Stimulated activated naive CD8-positive, alpha-beta T cell treated with anti-CD3 and anti-CD28 coated beads, Interleukin-15, Interleukin-2, amounts not matched to agents 100 U/mL and 50 U/mL, for 24 hours (primary cell): Measurements from ENCODE around the gene PLEKHG4B.
"Not testable (repeated sequence)": the region's sequence is repeated elsewhere in the genome, so short reads cannot be mapped to it uniquely, and the experiment has no call there.

Experiments used
- ATAC-seq: fragments of 150-1000 bp; cut with Tn5 transposase; one replicate; pipeline ENCODE4 v1.10.0; 2021
- DNase-seq: peaks from one replicate; pipeline ENCODE4 v3.0.0; 2021

PLEKHG4B gene

DNA sequence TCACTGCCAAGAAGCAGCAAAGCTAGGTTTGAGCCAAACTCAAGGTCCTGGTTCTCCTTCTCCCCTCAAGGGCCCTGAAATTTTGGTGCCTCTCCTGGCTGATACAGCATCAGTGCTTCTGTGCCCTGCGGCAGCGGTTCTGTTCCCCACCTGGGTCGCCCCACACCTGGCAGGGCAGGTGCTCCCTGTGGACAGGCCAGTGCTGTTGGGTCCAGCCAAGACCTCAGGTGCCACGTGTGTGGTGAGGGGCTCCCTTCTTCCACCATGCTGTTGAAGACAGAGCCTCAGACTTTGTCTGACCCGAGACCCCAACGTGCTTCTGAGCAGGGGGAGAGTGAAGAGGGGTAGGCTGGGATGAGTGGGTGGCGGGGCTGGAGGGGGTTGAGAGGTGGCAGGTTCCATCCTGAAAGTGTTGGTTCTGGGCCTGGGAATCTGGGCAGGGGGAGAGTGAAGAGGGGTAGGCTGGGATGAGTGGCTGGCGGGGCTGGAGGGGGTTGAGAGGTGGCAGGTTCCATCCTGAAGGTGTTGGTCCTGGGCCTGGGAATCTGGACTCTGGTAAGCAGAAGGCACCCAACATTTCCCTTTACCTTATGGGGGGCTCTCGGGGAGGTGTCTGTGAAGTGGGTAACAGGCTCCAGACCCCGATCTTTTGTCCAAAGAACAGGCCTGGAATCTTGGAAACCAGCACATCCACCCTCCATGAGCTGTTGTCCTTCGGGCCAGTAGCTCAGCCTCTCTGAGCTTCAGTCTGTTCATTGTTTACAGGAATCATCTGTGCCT, 2.3 kb downstream of the PLEKHG4B start:
- ATAC-seq, result no peak
- no peak for DNase-seq

DNA sequence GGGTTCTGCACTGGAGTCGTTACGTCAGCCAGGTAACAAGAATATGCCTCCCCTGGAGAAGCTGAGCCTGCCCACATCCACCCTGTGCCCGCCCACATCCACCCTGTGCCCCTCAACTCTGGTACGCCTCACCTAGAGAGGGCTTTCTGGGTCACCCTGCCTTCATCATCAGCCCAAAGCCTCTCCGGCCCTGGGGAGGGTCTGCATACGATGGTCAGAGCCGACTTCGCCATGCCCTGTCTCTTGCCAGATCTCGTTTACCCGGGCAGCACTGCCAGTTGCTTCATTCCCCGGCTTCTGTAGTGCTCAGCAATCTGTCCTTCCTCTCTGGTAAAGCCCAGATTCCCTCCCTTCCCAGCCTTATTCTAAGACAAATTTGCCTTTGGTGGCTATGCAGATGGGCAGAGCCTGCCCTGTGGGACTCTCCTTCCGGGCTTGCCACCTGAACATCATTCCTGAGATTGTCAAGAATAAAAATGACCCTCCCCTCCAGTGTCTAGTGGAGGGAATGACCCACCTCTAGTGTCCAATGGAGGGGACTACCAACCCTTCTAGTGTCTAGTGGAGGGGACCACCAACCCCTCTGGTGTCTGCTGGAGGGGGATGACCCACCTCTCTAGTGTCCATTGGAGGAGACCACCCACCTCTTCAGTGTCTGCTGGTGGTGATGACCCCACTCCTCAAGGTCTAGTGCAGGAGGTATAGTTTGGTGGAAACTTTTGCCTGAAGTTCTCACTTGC, 3.4 kb downstream of the PLEKHG4B start:
- ATAC-seq, result no peak
- DNase-seq, result no peak

DNA sequence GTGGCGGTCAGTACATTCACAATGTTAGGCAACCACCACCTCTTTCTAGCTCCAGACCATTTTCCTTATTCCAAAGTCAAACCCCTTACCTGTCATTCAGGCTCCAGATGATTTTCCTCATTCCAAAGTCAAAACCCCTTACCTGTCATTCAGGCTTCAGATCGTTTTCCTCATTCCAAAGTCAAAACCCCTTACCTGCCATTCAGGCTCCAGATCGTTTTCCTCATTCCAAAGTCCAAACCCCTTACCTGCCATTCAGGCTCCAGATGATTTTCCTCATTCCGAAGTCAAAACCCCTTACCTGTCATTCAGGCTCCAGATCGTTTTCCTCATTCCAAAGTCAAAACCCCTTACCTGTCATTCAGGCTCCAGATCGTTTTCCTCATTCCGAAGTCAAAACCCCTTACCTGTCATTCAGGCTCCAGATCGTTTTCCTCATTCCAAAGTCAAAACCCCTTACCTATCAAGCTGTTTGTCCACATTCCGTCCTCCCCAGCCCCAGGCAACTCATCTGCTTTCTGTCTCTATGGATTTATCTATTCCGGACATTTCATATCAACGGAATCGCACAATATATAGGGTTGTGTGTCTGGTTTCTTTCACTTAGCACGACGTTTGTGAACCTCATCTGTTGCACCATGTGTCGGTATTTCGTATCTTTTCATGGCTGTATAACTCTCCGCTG, 5.2 kb downstream of the PLEKHG4B start:
- DNase-seq, result no peak
- no peak for ATAC-seq

DNA sequence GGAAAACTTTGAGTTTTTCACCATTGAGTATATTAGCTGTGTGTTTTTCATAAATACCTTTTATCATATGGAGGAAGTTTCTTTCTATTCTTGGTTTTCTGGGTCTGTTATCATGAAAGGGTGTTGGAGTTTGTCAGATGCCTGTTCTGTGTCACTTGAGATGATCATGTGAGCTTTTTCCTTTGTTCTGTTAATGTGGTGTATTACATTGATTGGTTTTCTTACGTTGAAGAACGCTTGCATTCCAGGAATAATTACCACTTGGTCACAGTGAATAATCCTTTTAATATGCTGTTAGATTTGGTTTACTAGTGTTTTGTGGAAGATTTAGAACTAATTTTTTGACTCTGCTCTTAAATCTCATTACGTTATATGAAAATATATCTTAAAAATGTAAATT, 7.8 kb downstream of the PLEKHG4B start:
- no peak for ATAC-seq
- DNase-seq, result no peak

DNA sequence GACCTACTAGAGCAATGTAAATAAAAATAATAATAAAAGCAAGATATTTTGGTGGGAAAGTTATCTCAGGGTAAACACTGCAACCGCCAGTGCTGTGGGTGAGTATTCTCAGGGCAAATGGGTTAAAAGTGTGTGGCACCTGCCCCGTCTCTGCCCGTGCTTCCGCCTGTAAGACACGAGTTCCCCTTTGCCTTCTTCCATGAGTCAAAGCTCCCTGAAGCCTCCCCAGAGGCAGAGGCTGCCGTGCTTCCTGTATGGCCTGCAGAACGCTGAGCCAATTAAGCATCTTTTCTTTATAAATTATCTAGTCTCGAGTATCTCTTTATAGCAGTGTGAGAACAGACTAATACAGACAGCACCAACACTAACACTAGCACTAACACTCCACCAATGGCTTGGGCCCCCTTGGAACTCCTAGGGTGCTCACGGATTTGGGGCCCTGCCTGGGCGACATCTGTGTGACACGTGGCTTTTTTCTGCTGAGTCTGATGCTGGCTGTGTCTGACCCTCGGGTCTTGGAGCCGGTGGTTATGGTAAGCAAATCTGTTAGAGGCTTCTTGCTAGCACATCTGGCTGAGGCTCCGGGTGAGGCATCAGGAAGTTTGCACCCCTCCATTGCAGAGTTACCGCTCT, 10.6 kb downstream of the PLEKHG4B start:
- no peak for ATAC-seq
- DNase-seq, result no peak

DNA sequence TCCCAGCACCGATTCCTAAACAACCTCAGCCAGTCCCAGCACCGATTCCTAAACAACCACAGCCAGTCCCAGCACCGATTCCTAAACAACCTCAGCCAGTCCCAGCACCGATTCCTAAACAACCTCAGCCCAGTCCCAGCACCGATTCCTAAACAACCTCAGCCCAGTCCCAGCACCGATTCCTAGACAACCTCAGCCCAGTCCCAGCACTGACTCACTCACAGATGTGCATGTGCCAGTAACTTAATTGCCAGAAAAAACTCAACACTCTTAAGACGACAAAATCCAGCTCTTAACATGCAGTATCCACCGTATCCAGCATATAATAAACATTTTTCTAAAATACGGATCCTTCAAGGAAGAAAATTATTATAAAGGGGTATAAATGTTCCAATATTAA, 12.1 kb downstream of the PLEKHG4B start:
- ATAC-seq, DNase-seq: not testable (repeated sequence)

DNA sequence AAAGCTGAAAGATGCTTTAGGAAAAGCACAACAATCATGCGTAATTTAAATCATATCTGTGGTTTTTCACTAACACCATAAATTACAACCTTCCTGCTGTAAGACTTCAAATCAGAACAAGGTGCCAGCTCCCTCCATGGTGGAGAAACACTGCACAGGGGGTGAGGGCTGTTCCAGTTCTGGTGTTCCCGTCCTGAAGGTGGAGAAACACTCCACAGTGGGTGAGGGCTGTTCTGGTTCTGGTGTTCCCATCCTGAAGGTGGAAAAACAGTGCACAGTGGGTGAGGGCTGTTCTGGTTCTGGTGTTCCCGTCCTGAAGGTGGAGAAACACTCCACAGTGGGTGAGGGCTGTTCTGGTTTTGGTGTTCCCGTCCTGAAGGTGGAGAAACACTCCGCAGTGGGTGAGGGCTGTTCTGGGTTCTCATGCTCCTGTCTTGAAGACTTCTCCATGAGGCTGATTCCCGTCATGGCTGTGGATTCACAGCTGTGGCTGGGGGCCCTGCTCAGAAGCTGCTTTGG, 12.9 kb downstream of the PLEKHG4B start:
- no peak for ATAC-seq
- no peak for DNase-seq

DNA sequence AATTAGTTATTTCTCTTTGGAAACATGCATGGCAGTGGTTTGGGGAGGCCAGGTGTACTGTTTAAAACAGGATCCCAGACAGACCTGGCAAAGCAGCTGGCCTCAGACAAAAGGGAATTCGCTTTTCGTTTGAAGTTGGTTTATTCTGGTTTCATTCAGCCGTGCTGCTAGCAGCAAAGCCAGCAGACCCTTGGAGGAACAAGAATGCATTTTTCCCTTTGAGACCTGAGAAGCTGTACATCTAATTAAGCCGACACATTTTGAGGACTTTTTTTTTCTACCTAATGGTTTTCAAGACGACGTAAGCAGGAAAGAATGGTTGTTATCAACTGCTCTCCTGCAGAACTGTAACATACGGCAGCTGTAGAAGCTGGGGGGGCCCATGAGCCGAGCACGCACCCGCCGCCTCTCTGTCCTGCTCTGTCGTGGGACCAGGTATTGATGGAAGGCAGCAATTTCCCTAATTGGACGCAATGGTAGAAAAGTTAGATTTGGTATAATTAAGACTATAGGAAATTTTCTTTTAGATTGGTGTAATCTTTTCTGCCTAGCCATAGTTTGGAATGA, 13.6 kb downstream of the PLEKHG4B start:
- ATAC-seq, result no peak
- no peak for DNase-seq

DNA sequence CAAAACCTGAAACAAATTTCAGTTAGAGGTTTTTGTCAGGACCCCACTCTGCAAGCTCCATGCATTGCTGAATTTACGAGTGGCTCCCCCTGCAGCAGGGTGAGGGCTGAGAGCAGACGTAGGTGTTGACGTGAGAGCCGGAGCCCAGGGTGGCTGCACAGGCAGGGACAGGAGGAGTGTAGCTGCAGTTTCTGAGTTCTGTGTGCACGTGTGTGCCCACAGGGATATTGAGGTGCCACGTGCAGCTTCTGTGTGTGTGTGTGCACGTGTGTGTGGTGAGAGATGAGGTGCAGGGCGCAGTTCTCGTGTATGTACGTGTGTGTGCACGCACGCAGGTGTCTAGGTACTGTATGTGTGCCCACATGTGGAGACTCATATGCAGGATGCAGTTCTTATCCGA, 14.6 kb downstream of the PLEKHG4B start:
- no peak for ATAC-seq

DNA sequence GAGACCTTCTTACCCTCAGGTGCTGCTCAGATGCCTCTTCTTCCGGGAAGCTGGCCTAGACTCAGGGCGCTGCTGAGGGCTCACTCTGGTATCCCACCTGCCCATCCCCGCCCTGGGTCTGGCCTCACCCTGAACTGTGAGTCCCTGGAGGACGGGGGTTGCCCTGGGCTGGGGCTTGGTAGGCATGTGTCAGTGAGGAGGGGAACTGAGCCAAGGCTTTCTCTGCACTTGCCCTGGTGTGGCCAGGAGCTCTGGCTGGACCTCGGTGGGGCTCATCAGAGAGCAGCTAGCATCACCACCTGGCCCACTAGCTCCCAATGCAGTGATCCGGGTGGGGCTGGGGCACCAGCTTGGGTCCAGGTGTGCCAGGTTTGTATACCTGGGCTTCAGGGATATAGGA, 15.6 kb downstream of the PLEKHG4B start:
- no peak for DNase-seq
- ATAC-seq, result no peak

More for the DNA sequence above, 14.6 kb downstream of the PLEKHG4B start:
- DNase-seq, result no peak

DNA sequence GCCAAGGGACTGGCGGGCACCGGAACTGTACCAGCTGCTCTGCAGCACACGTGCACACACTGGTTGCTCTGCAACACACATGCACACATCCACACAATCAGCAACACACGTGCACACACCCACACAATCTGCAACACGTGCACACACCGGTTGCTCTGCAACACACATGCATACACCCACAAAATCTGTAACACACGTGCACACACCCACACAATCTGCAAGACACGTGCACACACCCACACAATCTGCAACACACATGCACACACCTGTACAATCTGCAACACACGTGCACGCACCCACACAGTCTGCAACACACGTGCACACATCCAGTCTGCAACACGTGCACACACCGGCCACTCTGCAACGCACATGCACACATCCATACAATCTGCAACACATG, 17.9 kb downstream of the PLEKHG4B start:
- ATAC-seq, result no peak
- no peak for DNase-seq

DNA sequence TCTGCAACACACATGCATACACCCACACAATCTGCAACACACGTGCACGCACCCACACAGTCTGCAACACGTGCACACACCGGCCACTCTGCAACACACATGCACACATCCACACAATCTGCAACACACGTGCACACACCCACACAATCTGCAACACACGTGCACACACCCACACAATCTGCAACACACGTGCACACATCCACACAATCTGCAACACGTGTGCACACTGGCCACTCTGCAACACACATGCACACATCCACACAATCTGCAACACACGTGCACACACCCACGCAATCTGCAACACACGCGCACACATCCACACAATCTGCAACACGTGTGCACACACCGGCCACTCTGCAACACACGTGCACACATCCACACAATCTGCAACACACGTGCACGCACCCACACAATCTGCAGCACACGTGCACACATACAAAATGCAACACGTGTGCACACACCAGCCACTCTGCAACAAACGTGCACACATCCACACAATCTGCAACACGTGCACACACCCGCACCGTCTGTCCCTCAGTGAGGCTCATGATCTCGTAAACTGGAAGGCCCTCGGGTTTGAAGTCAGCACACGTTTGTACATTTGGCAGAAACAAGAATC, 18.4 kb downstream of the PLEKHG4B start:
- ATAC-seq (no peak), DNase-seq (no peak)

DNA sequence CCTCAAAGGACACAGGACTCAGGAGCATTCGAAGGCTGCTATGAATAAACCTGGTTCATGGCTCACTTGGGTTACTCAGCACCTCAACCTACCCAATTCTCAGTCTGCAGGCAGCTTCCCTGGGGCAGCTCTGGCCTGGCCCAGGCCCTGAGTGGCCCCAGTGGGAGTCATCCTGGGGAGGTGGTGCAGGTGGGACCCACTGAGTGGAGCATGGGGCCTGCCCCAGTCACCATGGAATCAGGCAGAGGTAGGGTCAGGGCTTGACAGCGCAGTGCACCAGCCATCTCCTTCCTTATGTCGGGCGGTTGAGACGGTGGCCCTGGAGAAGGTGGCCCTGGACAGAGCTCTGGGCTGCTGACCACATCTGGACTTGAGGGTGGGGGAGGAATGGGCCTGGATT, 19.2 kb downstream of the PLEKHG4B start:
- DNase-seq (no peak), ATAC-seq (no peak)

DNA sequence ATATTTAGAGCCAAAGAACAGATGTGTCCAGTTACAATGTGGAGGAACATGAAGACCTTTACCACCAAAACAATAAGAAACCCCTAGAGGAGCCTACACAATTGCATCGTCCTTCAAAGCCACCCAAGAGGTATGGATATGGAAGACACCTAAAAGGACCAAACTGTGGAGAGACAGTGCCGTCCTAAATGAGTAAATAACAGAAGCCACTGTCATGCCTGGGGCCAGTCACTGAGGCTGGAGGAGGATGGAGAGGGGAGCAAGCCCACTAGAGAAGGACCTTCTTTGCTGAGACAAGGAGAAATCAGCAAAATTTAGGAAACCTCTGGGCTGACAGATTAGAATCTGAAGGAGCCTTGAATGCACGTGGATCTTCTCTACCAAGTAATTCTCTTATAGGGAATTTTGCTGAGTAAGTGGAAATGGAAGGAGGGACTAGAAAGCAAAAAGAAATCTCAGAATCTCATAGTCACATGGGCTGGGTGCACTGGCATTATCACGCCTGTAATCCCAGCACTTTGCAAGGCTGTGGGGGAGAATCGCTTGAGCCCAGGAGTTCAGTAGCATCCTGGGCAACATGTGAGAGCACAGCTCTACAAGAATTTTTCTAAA, 27.6 kb downstream of the PLEKHG4B start:
- DNase-seq (no peak), ATAC-seq (no peak)

DNA sequence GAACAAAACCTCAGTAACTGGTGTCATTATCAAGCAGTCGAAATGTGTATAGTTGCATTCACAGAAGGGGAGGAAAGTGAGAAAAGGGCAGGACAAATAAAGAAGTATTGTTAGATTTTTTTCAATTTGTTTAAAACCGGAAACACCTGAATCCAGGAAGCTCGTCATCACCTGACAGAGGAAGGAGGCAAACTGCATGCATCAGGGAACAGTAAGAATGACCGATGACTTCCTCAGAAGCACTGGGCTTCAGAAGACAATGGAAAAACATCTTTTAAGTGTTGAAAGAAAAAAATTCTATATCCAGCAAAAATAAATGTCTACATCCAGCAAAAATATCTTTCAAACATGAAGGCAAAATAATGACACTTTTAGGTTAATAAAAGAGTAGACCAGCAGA, 29.5 kb downstream of the PLEKHG4B start:
- DNase-seq (no peak), ATAC-seq (no peak)

DNA sequence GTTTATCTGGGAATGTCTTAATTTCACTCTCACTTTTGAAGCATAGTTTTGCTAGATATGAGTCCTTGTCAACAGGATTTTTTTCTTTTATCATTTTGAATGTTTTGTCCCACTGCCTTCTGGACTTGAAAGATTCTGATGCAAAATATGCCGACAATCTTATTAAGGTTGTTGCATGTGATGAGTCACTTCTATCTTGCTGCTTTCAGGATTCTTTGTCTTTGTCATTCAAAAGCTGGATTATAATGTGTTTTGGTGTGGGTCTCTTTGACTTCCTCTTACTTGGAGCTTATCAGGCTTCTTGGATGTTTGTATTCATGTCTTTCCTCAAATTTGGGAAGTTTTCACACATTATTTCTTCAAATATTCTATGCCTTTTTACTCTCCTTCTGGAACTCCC, 33.8 kb downstream of the PLEKHG4B start:
- no peak for DNase-seq
- ATAC-seq, result no peak

DNA sequence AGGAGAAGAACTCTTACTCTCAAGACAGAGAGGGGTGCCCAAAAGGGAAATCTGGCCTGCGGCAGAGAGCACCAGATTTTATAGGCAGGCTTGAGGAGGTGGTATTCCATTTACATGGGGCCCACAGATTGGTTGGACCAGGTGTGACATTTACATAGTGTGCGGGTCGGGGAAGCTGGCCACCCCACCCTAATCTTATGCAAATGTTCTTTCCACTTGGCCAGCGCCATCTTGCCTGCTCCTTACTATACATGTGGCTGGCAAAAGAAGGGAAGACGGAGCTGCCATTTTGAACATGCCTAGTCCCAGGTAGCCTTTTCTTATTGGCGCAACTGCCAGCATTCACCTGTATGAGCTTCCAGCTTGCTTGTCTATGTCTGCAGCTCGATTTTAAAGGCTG, 34.8 kb downstream of the PLEKHG4B start:
- no peak for ATAC-seq
- DNase-seq, result no peak

DNA sequence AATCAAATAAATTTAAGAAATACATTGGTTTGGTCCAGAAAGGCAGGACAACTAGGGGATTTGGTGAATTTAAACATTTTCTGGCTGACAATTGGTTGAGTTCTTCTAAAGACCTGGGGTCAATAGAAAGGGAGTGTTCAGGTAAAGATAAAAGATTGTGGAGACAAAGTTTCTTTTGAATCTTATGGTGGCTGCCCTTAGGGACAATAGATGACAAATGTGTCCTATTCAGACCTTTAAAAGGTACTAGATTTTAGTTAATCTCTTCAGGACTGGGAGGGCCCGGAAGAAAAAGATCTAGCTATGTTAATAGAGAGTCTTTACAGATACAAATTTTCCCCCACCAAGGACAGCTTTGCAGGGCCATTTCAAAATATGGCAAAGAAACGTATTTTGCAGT, 35.9 kb downstream of the PLEKHG4B start:
- DNase-seq (no peak), ATAC-seq (no peak)

DNA sequence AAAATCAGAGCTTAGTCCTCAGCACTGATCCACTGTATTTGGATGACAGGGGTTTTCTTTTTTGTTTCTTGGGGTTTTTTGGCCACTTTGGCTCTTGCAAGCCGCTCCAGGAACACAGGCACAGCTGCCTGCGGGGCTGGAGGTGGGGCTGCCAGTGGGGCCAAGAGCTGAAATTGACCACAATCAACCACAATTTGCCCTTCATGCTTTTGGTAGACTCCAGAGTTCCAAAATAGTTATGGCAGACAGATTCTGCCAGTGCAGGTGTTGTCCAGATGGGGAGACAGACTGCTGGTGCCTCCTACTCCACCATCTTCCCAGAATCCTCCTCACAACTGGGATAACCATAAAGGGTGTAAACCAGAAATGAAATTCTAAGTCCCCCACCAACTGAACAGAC, 36.5 kb downstream of the PLEKHG4B start:
- DNase-seq (no peak), ATAC-seq (no peak)

DNA sequence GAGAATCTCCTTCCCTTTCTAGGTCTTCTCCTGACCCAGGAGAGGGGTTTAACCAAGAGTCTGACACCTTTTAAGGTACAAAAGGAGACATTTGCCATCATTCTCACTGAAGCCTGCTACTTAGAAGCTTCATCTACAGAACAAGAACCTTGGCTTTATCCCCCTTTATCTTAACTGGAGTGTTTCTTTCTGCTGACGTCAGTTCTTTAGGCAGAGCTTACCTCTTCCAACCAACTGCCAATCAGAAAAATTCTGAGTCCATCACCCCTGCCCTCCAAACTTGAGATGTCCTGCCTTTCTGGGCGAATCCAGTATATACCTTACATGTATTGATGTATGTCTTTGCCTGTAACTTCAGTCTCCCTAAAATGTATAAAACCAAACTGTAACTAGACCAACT, 37.2 kb downstream of the PLEKHG4B start:
- ATAC-seq (no peak), DNase-seq (no peak)

DNA sequence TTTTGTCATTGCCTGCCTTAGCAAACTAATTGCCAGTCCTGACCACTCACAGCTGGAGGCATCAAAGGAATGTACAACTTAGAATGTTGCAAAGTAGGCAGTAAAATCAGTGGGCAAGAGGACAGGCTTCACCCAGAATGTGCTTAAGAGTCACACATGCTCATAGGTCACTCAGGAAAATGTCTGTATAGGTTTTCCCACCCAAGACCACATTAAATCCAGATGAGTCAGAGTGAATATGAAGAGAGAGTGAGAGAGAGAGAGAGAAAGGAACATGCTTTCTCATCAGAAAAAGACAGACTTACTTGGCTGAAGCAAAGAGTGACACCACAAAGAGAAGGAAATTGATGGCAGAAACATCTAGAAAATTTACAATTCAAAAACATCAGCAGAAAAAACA, 37.9 kb downstream of the PLEKHG4B start:
- ATAC-seq (no peak), DNase-seq (no peak)
